Astrocyte of the cerebellum (primary cell): ENCODE data around the gene NRAP.

Source experiments
- DNase-seq: peaks from one replicate; pipeline ENCODE4 v3.0.0-alpha.2; 2011; ENCODE audit warnings: low read depth
- H3K4me3 ChIP-seq: 2 replicates; pipeline ENCODE4 v1.5.1; 2011; ENCODE audit warnings: mild to moderate bottlenecking, low read depth, low read length, moderate library complexity
- in situ Hi-C: cut with HindIII; loops from 2 replicates; pipeline ENCODE4 v1.10.0; 2017; ENCODE audit warnings: low sequenced_read_pairs
- TF ChIP-seq, protein P1 (sequence below): IDR thresholded peaks from 2 replicates; pipeline ENCODE4 v1.5.1; 2012; ENCODE audit warnings: low read length, low read depth, moderate library complexity, mild to moderate bottlenecking; ENCODE audit errors: missing control alignments

The NRAP gene

DNA sequence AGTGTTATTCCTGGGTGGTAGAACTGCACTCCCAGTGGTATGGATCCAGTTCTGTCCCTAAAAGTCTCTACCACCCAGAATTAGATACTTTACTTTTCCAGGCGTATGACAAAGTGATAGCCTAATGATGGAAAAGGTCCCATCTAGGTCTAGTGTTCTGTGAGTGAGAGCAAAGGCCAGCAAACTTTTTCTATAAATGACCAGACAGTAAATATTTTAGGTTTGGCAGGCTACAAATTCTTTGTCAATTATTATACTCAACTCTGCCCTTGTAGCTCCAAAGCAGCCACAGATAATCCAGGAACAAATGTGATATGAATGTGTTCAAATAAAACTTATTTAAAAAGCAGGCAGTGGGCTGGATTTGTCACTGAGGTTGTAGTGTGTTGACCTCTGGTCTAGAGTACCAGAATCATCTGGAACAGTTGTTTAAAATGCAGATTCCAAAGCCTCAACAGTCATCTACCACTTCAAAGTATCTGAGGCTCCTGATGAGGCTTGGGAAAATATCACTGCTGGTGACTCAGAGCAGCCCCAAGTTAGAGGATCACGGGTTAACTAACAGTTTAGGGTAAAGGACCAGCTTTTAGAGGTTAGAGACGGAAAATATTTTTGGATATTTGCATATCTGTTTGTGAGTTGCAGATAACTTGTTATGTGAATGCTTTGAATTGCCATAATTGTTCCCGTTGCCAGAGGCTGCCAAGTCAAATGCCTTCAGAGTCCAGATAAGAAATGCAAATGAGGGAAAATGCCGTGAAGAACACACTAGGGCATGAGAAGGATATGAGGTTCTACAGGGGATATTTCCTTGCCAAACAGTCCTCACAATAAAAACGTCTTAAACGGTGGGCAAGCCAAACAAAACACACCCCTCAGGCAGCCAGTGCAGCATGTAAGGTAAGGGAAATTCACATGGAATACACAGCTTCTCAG, 19.4 kb downstream of the NRAP start:
- in situ Hi-C loops = no loop called here
- TF ChIP-seq, protein P1, sequence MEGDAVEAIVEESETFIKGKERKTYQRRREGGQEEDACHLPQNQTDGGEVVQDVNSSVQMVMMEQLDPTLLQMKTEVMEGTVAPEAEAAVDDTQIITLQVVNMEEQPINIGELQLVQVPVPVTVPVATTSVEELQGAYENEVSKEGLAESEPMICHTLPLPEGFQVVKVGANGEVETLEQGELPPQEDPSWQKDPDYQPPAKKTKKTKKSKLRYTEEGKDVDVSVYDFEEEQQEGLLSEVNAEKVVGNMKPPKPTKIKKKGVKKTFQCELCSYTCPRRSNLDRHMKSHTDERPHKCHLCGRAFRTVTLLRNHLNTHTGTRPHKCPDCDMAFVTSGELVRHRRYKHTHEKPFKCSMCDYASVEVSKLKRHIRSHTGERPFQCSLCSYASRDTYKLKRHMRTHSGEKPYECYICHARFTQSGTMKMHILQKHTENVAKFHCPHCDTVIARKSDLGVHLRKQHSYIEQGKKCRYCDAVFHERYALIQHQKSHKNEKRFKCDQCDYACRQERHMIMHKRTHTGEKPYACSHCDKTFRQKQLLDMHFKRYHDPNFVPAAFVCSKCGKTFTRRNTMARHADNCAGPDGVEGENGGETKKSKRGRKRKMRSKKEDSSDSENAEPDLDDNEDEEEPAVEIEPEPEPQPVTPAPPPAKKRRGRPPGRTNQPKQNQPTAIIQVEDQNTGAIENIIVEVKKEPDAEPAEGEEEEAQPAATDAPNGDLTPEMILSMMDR = no peak
- peak; percentile 63 for DNase-seq
- H3K4me3 ChIP-seq = no peak overlapping the region

DNA sequence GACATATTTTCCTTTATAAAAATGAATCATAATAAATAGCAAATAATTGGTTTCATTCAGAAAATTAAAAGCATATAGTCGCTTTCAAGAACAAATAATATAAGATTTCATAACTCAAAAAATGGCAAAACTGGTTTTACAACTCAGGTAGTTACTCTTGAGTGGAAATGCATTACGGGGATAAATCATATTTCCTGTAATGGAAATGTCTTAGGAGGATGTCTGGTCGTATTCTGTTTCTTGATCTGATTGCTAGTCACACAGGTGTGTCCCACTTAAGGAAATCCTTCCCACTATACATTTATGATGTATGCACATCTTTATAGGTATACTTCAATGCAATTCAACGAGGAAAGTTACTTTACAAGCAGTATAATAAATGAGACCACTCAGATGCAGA, 20.7 kb downstream of the NRAP start:
- H3K4me3 ChIP-seq = no peak overlapping the region
- TF ChIP-seq, protein P1 = no peak
- in situ Hi-C loops = no loop called here
- DNase-seq = no peak

DNA sequence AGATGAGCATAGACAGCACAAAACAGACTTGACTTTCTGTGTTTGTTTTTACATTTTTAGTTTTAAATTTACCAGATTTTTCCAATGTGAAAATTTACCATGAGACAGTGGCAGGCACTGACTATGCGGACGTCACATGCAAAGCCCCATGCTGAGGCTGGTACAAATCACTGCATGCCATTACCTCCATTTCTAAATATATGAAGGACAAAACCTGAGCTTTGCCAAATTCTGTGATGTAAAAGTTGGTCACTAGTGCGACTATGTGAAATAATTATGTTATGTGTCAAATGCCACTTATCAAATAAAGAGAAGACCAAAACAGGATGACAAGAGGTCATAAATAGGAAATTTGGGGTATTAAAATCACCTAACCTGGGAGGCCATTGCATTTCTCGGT, 22.1 kb downstream of the NRAP start:
- TF ChIP-seq, protein P1 = no peak
- in situ Hi-C loops = no loop called here
- no peak for DNase-seq
- no peak overlapping the region for H3K4me3 ChIP-seq

DNA sequence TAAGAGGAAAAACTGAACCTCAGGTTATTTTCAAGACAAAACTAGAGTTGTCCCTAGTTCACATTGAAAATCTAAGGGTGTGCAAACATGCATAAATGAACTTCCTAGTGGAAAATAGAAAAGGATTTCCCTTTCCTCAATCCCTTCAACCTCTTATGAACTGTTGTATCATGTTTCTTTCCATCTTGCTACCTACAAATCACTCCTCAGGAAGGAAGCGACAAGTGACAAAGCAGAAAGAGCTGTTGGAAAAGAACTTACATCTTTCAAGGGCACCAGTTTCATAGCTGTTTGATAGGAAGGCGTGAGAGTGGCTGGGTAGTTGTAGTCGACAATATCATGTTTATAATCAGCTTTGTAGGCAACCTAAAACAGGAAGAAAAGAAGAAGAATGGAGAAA, 23.9 kb downstream of the NRAP start:
- no peak overlapping the region for H3K4me3 ChIP-seq
- no peak for DNase-seq
- in situ Hi-C loops = no loop called here
- TF ChIP-seq, protein P1 = no peak

DNA sequence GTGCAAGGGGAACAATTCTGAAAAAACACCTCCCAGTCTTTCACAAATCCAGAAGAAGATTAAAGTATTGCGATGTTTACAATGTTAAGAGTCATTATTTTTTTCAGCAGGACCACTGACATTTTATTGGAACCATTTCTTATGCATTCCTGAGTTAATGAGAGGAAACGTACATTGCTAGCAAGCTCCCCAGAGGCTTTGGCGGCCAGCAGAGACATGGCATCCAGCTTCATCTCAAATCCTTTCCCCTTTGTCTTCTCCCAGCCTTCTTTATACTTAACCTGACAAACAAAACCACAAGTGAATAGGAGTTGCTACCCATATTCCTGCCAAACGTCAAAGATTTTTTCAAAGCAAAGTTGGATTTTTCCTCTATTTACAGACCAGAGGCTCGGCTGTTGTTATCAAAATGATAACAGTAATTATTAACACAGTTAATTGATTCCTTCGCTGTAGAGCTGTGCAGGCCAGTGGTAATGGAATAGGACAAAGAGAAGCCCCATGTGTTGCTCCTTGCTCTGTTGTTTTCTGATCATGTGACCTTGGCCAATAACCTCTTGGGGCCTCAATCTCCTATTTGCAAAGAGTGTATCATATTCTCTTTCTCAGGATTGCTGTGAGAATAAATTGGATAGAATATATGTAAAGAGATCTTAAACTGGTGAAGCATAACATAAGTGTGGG, 32.0 kb downstream of the NRAP start:
- peak; percentile 66 for DNase-seq

DNA sequence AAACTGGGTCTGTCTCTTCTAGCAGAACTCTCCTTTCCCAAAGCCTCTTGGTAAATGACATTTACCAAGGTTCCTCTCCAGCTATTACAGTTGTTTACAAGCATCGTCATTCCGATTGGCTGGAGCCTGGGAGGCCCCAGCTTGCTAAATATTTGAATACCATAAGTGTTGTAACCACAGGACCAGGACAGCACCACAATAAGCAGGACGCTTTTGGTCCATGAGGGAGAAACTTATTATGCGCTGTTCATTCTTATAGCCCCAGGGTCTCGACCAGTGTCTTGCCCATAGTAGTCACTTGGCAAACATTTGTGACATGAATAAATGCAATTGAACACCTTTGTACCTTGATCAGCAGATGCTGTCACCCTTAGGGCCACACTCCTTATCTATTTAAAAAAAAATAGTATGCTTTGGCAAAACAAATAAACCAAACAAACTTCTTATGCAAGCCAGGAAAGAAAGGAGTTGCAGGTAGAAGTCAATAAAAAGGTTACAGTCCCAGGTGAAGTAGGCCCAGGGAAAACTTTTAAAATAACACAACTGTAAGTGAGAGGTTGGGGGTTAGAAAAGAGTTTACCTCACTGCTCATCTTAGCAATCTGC, 32.8 kb downstream of the NRAP start:
- TF ChIP-seq, protein P1 = no peak
- in situ Hi-C loops = no loop called here

More for the DNA sequence above, 32.0 kb downstream of the NRAP start:
- TF ChIP-seq, protein P1 = no peak
- in situ Hi-C loops = no loop called here
- H3K4me3 ChIP-seq = no peak overlapping the region

More for the DNA sequence above, 32.8 kb downstream of the NRAP start:
- no peak for DNase-seq
- no peak overlapping the region for H3K4me3 ChIP-seq
